Measurements from ENCODE around the gene ANKRD55.
"Not testable (repeated sequence)": the region's sequence is repeated elsewhere in the genome, so short reads cannot be mapped to it uniquely, and the experiment has no call there.

The ANKRD55 gene

DNA sequence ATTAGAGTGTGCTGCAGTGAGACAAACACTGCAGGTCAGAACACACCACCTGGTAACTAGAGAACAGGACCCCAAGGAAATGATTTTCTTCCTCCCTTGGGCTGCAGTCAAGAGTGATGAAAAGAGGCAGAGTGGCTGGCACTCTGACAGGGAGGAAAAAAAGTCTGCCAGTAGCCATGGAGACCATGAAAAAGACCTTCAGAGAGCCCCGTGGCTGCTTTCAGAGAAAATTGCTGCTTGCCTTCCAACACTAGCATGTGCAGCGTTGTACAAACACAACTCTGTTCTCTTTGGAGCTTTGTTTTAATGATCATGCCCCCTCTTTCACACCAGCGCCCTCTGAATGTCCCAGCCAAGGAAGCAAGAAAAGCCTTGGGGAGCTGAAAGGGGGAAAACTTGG is 68.8 kb downstream of the ANKRD55 start:
- H3K4me3 ChIP-seq (ENCODE audit: control insufficient read depth, low read depth, low read length): no peak overlapping the region
- TF ChIP-seq CTCF (IDR thresholded peaks at IDR 0.05; ENCODE audit: control insufficient read depth, insufficient read depth, low read depth, low read length, missing control alignments): no peak
- DNase-seq (ENCODE audit: low read depth): no peak

- no peak overlapping the region for H3K4me3 ChIP-seq (ENCODE audit: control insufficient read depth, low read depth, low read length)
- DNase-seq (ENCODE audit: low read depth): no peak
- TF ChIP-seq CTCF (IDR thresholded peaks at IDR 0.05; ENCODE audit: control insufficient read depth, insufficient read depth, low read depth, low read length, missing control alignments): no peak
Observed at GRCh38 chr5:56161927-56162326, 71.2 kb downstream of the ANKRD55 start.

- TF ChIP-seq CTCF (IDR thresholded peaks at IDR 0.05; ENCODE audit: control insufficient read depth, insufficient read depth, low read depth, low read length, missing control alignments): no peak
- no peak overlapping the region for H3K4me3 ChIP-seq (ENCODE audit: control insufficient read depth, low read depth, low read length)
- no peak for DNase-seq (ENCODE audit: low read depth)
Observed at GRCh38 chr5:56161439-56161823, 71.7 kb downstream of the ANKRD55 start.

DNA sequence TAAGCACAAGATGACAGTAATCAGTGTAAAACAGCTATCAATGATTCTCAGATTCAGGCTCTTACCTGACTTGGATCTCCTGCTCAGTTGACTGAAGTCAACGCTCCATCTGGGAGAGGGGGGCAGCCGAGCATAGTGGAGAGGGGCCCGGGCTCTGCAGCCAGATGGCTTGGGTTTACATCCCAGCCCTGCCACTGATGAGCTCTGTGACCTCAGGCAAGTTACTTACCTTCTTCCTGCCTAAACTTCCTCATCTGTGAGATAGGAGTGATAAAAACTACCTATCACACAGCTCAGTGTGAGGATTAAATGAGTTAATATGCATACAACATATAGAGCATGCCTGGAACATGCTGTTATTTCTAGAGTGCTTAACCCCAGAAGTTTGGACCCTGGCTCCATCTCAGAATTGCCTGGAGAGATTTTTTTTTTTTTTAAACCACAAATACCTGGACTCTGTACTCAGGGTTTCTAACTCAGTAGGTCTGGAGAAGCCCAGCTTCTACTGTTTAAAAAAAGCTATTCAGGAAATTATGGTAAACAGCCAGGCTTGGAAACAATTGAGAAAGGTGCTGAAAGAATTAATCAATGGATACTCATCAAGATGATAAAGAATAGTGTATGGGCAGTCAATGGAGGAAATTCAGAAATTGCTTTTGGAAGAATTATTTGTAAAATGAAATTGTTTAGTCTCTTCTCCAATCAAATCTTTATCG is 72.2 kb downstream of the ANKRD55 start:
- no peak overlapping the region for H3K4me3 ChIP-seq (ENCODE audit: control insufficient read depth, low read depth, low read length)
- DNase-seq (ENCODE audit: low read depth): no peak
- TF ChIP-seq CTCF (IDR thresholded peaks at IDR 0.05; ENCODE audit: control insufficient read depth, insufficient read depth, low read depth, low read length, missing control alignments): no peak

GRCh38 chr5:56159521-56159947 is 73.6 kb downstream of the ANKRD55 start:
- DNase-seq (ENCODE audit: low read depth): no peak
- no peak for TF ChIP-seq CTCF (IDR thresholded peaks at IDR 0.05; ENCODE audit: control insufficient read depth, insufficient read depth, low read depth, low read length, missing control alignments)
- no peak overlapping the region for H3K4me3 ChIP-seq (ENCODE audit: control insufficient read depth, low read depth, low read length)

DNA sequence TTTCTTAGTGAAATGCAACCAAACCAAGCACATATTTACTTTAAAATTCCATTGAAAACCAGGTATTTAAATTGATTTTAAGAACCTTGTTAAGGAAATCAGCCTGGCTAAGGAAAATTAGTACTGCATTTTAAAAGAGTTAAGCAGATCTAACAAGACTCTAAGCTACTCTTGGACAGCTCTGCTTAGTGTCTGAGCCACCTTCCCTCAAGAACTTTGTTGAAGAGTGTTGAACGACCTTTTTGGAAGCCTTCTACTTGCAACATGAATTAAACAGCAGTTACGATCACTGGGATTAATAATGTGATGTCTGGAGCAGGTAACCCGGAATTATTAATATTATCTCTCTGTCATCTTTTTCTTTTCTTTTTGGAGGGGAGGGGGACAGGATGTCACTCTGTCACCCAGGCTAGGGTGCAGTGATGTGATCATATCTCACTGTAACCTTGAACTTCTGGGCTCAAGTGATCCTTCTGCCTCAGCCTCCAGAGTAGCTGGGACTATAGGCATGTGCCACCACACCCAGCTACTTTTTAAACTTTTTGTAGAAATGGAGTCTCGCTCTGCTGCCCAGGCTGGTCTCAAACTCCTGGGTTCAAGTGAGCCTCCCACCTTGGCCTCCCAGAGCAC is 74.7 kb downstream of the ANKRD55 start:
- DNase-seq (ENCODE audit: low read depth): no peak
- H3K4me3 ChIP-seq (ENCODE audit: control insufficient read depth, low read depth, low read length): no peak overlapping the region
- TF ChIP-seq CTCF (IDR thresholded peaks at IDR 0.05; ENCODE audit: control insufficient read depth, insufficient read depth, low read depth, low read length, missing control alignments): no peak

GRCh38 chr5:56157191-56157621 is 75.9 kb downstream of the ANKRD55 start:
- not testable (repeated sequence) for H3K4me3 ChIP-seq (ENCODE audit: control insufficient read depth, low read depth, low read length); DNase-seq (ENCODE audit: low read depth)

DNA sequence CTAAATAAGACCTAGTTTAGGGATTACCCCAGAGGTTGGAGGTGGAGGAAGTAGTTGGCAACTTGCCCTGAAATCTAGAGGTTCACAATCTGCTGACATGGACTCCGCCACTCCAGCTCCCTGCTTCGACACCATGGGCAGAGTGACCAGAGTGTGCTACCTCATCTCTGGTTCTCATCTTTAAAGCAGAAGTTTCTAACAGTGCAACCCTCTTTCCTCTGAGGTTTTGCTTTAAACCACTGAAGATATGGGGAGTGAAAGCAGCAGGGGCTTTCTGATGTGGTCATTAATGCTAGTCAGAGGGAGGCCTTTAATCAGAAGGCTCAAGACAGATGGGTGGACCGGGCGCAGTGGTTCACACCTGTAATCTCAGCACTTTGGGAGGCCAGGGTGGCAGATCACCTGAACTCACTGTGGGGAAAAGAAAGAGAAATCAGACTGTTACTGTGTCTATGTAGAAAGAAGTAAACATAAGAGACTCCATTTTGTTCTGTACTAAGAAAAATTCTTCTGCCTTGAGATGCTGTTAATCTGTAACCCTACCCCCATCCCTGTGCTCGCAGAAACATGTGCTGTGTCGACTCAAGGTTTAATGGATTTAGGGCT is 76.4 kb downstream of the ANKRD55 start:
- H3K4me3 ChIP-seq (ENCODE audit: control insufficient read depth, low read depth, low read length); DNase-seq (ENCODE audit: low read depth): not testable (repeated sequence)
